B cell (primary cell): ENCODE data around the gene CYB5RL.

Experiments used
- CTCF ChIP-seq: fragments of 200-600 bp; IDR thresholded peaks from one replicate; pipeline ENCODE4 v1.8.0; 2022; ENCODE audit warnings: antibody characterized with exemption, mild to moderate bottlenecking
- EZH2 ChIP-seq: IDR thresholded peaks from 2 replicates; pipeline ENCODE4 v1.6.1; 2012; ENCODE audit warnings: borderline replicate concordance, low read depth, mild to moderate bottlenecking, moderate library complexity, low read length; ENCODE audit not compliant: insufficient read depth, poor library complexity, severe bottlenecking

- TF ChIP-seq CTCF (no peak), EZH2 (no peak)
Measured at GRCh38 chr1:54239035-54239383, 39.2 kb upstream of the CYB5RL start.
